22Rv1 (cell line): ENCODE measurements around the gene ANXA2R.

ENCODE experiments used
- H3K27ac ChIP-seq: fragments of 450-650 bp; 2 replicates; pipeline ENCODE4 v1.5.1; 2017
- CTCF ChIP-seq: fragments of 450-650 bp; IDR thresholded peaks from 2 replicates; pipeline ENCODE4 v1.5.1; 2017; ENCODE audit warnings: mild to moderate bottlenecking
- ZFX ChIP-seq: fragments of 450-650 bp; IDR thresholded peaks from 2 replicates; pipeline ENCODE4 v1.6.1; 2017; ENCODE audit warnings: antibody characterized with exemption, borderline replicate concordance

ANXA2R gene

GRCh38 chr5:43045236-43045635, 5.1 kb upstream of the ANXA2R start:
- peak overlapping the region; percentile 29; the same call in 1 of the 2 replicates for H3K27ac ChIP-seq
- no peak for TF ChIP-seq ZFX
- no peak for TF ChIP-seq CTCF

GRCh38 chr5:43044181-43044914, 4.2 kb upstream of the ANXA2R start:
- TF ChIP-seq ZFX, result no peak
- no peak for TF ChIP-seq CTCF
- peak overlapping the region; percentile 29; the same call in 1 of the 2 replicates for H3K27ac ChIP-seq

- H3K27ac ChIP-seq, result peak overlapping the region; percentile 99
- TF ChIP-seq ZFX (no peak), CTCF (no peak)
These were observed 3.3 kb upstream of the ANXA2R start for GRCh38 chr5:43043400-43043756.

GRCh38 chr5:43042626-43043399, 2.7 kb upstream of the ANXA2R start:
- peak overlapping the region; percentile 99 for H3K27ac ChIP-seq
- TF ChIP-seq ZFX (no peak), CTCF (no peak)

- H3K27ac ChIP-seq, result peak overlapping the region; percentile 99
- TF ChIP-seq CTCF (0 out of 2 replicates have a peak, but pooled peaks have one; percentile 14), ZFX (no peak)
These were observed 2.1 kb upstream of the ANXA2R start for GRCh38 chr5:43042176-43042625.

GRCh38 chr5:43041669-43042175, 1.6 kb upstream of the ANXA2R start:
- TF ChIP-seq ZFX (no peak), CTCF (no peak)
- peak overlapping the region; percentile 99 for H3K27ac ChIP-seq

- peak overlapping the region; percentile 99 for H3K27ac ChIP-seq
- TF ChIP-seq CTCF, result no peak
- no peak for TF ChIP-seq ZFX
These were observed 1.1 kb upstream of the ANXA2R start for GRCh38 chr5:43041110-43041668.
